Measurements from ENCODE around the gene MDGA2. TPM values are rescaled to one million over a fixed set of nuclear protein-coding genes. Genes with fewer than 3 reads are reported as not detected.

MDGA2 gene
- total RNA-seq, 1 experiment from 2014 or later: not detected

- POLR2A ChIA-PET: no interaction called here
- ATAC-seq (no peak), DNase-seq (ENCODE audit: low read depth, low spot score) (no peak)
- no peaks in the 10 kb centered on the region for H3K79me2 ChIP-seq (ENCODE audit: insufficient read depth, low read length)
- no peaks in the 10 kb centered on the region for H4K20me1 ChIP-seq (ENCODE audit: insufficient read depth)
- CTCF ChIA-PET: no interaction called here
- no peaks in the 10 kb centered on the region for H3K9me2 ChIP-seq (ENCODE audit: insufficient read depth)
- H3K4me1 ChIP-seq (ENCODE audit: control insufficient read depth in 1 of 2, insufficient read depth in 2 of 2, low read length in 2 of 2): no peaks in the 10 kb centered on the region
- intact Hi-C loops (cut with micrococcal nuclease): no loop called here
- no peak overlapping the region for H3K4me3 ChIP-seq (replicated peaks in 1 of 2; ENCODE audit: low read depth in 1 of 2, low read length in 2 of 2)
- BruUV-seq (replicated peaks): no TSS peak
- RAD21 ChIA-PET (ENCODE audit: low non-redundant PET in 1 of 2, low total read pairs in 2 of 2, uncharacterized antibody in 2 of 2, unreplicated experiment in 2 of 2): no interaction called here
- no peak overlapping the region for H3K9ac ChIP-seq (ENCODE audit: low read length)
- no peaks in the 10 kb centered on the region for H3K27me3 ChIP-seq (ENCODE audit: insufficient read depth, low read length)
- H3K4me2 ChIP-seq (ENCODE audit: low read length): no peak overlapping the region
- no peak overlapping the region for H2AFZ ChIP-seq (ENCODE audit: low read depth, low read length, poor library complexity, severe bottlenecking)
- no peaks in the 10 kb centered on the region for H3K36me3 ChIP-seq (ENCODE audit: control insufficient read depth in 1 of 2, insufficient read depth in 2 of 2, low read length in 2 of 2)
- H3K27ac ChIP-seq (ENCODE audit: low read depth, low read length): no peak overlapping the region
- no peaks in the 10 kb centered on the region for H3K9me3 ChIP-seq (ENCODE audit: control insufficient read depth in 1 of 2, insufficient read depth in 1 of 2, low read depth in 1 of 2, low read length in 2 of 2)
- no peak for TF ChIP-seq ATF3 (IDR thresholded peaks at IDR 0.05)
- no peak for TF ChIP-seq ELF1 (IDR thresholded peaks at IDR 0.05; ENCODE audit: borderline replicate concordance, low read depth)
- no peak for TF ChIP-seq EZH2phosphoT487 (IDR thresholded peaks at IDR 0.05; ENCODE audit: borderline replicate concordance)
- no peak for TF ChIP-seq ZBTB33 (IDR thresholded peaks at IDR 0.05; ENCODE audit: extremely low read depth, insufficient replicate concordance, low read length)
- no peak for TF ChIP-seq MAX (IDR thresholded peaks at IDR 0.05)
- TF ChIP-seq POLR2A (IDR thresholded peaks at IDR 0.05; ENCODE audit: borderline replicate concordance, extremely low read depth, insufficient read depth, insufficient read length): no peak
- TF ChIP-seq SRF (IDR thresholded peaks at IDR 0.05; ENCODE audit: low read depth): no peak
- no peak for TF ChIP-seq SP1 (IDR thresholded peaks at IDR 0.05; ENCODE audit: low read depth)
- TF ChIP-seq CEBPB (IDR thresholded peaks at IDR 0.05; ENCODE audit: low read depth): no peak
- TF ChIP-seq YY1 (IDR thresholded peaks at IDR 0.05; ENCODE audit: extremely low read depth, insufficient replicate concordance, low read depth, low read length): no peak
- TF ChIP-seq SIN3A (IDR thresholded peaks at IDR 0.05; ENCODE audit: low read depth): no peak
- TF ChIP-seq RAD21 (IDR thresholded peaks at IDR 0.05; ENCODE audit: low read depth): no peak
- no peak for TF ChIP-seq ZNF274 (IDR thresholded peaks at IDR 0.05; ENCODE audit: low read depth, low read length)
- no peak for TF ChIP-seq ZFX (IDR thresholded peaks at IDR 0.05)
- no peak for TF ChIP-seq CTCF (IDR thresholded peaks at IDR 0.05 in 2 of 3, conservative IDR thresholded peaks at IDR 0.05 in 1 of 3; ENCODE audit: borderline replicate concordance in 1 of 3, insufficient read depth in 1 of 3, low read depth in 2 of 3, low read length in 2 of 3)
Observed at GRCh38 chr14:47435331-47435965, 240.0 kb downstream of the MDGA2 start.
